Caco-2 (cell line): Measurements from ENCODE around the gene HMGB3. TPM values are rescaled to one million over a fixed set of nuclear protein-coding genes. Genes with fewer than 3 reads are reported as not detected.

ENCODE experiments used
- BruUV-seq: library from RNA; stranded (reverse); fragments of 400-500 nt; replicated peaks from 2 replicates; lab custom pipeline; 2021; lab: Mats Ljungman, UMichigan
- CTCF ChIA-PET: fragments of 300-600 bp; sonication (Branson Sonifier 250); formaldehyde crosslinking; loops from one replicate; lab custom pipeline; 2022; ENCODE audit warnings: antibody characterized with exemption; lab: Charles Lee
- POLR2A ChIA-PET: fragments of 300-600 bp; sonication (Branson Sonifier 250); formaldehyde crosslinking; loops from one replicate; lab custom pipeline; 2022; ENCODE audit warnings: antibody characterized with exemption; lab: Charles Lee
- DNase-seq, 2 experiments: peaks; one replicate each; pipeline versions ENCODE4 v3.0.0 to v3.0.0-alpha.2; 2020 to 2022
- H3K27me3 ChIP-seq: replicated peaks from 2 replicates; pipeline ENCODE4 v1.6.0; 2011; ENCODE audit warnings: low read length; ENCODE audit not compliant: control insufficient read depth, insufficient read depth
- H3K36me3 ChIP-seq: 2 replicates; pipeline ENCODE4 v1.5.1; 2011; ENCODE audit warnings: low read length; ENCODE audit not compliant: control insufficient read depth, insufficient read depth
- H3K4me1 ChIP-seq: fragments of 250-450 bp; sonication (Bioruptor Pico); 2 replicates; pipeline ENCODE4 v1.5.1; 2020; ENCODE audit warnings: mild to moderate bottlenecking
- H3K4me3 ChIP-seq: 2 replicates; pipeline ENCODE4 v1.5.1; 2011; ENCODE audit warnings: low read depth, mild to moderate bottlenecking, control low read depth, low read length
- H3K9me3 ChIP-seq: fragments of 250-450 bp; sonication (Bioruptor Pico); 2 replicates; pipeline ENCODE4 v1.5.1; 2020; ENCODE audit warnings: mild to moderate bottlenecking, moderate library complexity
- H3K27ac Mint-ChIP-seq: one replicate; pipeline ENCODE4 v1.8.0; 2022; ENCODE audit warnings: mixed read lengths; ENCODE audit not compliant: unreplicated experiment
- H3K27me3 Mint-ChIP-seq: one replicate; pipeline ENCODE4 v1.8.0; 2022; ENCODE audit warnings: mixed read lengths; ENCODE audit not compliant: insufficient read depth, unreplicated experiment
- H3K36me3 Mint-ChIP-seq: one replicate; pipeline ENCODE4 v1.8.0; 2022; ENCODE audit warnings: mild to moderate bottlenecking, mixed read lengths; ENCODE audit not compliant: insufficient read depth, unreplicated experiment
- H3K4me1 Mint-ChIP-seq: one replicate; pipeline ENCODE4 v1.8.0; 2022; ENCODE audit warnings: low read depth, mixed read lengths; ENCODE audit not compliant: unreplicated experiment
- H3K4me3 Mint-ChIP-seq: one replicate; pipeline ENCODE4 v1.8.0; 2022; ENCODE audit warnings: mild to moderate bottlenecking, moderate library complexity, mixed read lengths; ENCODE audit not compliant: unreplicated experiment
- H3K9me3 Mint-ChIP-seq: one replicate; pipeline ENCODE4 v1.8.0; 2022; ENCODE audit warnings: mixed read lengths; ENCODE audit not compliant: unreplicated experiment
- intact Hi-C: fragments of 100-400 bp; cut with micrococcal nuclease; formaldehyde crosslinking; loops from one replicate; pipeline ENCODE4 v1.10.0; 2022; ENCODE audit not compliant: unreplicated experiment
- total RNA-seq: library from RNA; stranded (reverse); gene quantifications from 2 replicates; pipeline ENCODE4 v1.2.3, GENCODE V29; 2022
- TF ChIP-seq, protein P1 (sequence below), 2 experiments: fragments of 200-600 bp in 1 of 2; IDR thresholded peaks; 1 replicate in 1 of 2; 2 replicates in 1 of 2; pipeline versions ENCODE4 v1.5.1 to v1.8.0; 2011 to 2022; ENCODE audit warnings: antibody characterized with exemption in 1 of 2, control low read depth in 1 of 2, inconsistent platforms in 1 of 2, low read depth in 1 of 2, low read length in 1 of 2, mild to moderate bottlenecking in 1 of 2, moderate library complexity in 1 of 2; ENCODE audit not compliant: insufficient read depth in 1 of 2, severe bottlenecking in 1 of 2, unreplicated experiment in 1 of 2

The HMGB3 gene
- total RNA-seq, 1 experiment from 2014 or later: 115 TPM

DNA sequence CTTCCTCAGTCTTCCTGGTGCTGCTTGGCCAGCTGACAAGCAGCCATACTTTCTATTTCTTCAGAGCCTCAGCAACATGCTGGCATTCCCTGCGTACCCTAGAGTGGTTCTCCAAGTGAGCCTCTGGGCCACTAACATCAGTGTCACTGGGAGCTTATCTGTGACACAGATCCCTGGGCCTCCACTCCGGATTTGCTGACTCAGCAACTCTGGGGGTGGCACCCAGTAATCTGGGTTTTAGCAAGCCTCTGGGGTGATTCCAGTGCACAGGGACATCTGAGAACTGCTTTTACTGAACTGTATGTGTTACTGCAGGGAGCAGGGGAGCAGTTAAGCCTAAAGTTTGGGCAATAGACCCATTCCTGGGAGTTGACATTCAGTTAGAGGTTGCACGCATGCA, 28.2 kb upstream of the HMGB3 start:
- intact Hi-C loops: no loop called here

DNA sequence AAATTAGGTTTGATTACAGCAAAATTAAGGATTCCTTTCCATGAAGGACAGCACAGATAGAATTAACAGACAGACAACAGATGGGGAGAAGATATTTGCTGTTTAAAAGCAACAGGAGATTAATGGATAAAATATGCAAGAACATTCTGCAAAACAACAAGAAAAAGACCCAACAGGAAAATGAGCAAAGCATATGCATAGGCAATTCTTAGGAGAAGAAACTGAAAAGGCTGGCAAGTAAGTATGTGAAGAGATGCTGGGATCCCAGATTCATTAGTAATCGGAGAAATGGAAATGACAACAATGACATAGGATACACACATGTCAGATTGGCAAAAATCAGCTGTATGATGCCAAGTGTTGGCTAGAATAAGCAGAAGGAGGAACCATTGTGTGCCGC, 27.5 kb upstream of the HMGB3 start:
- H3K4me1 ChIP-seq: no peaks in the 10 kb centered on the region
- no peak overlapping the region for H3K4me3 ChIP-seq
- Mint-ChIP-seq H3K27ac (no peak overlapping the region), H3K4me1 (no peaks in the 10 kb centered on the region), H3K36me3 (no peaks in the 10 kb centered on the region), H3K4me3 (no peak overlapping the region), H3K27me3 (no peaks in the 10 kb centered on the region), H3K9me3 (no peaks in the 10 kb centered on the region)
- H3K9me3 ChIP-seq: no peaks in the 10 kb centered on the region
- intact Hi-C loops: no loop called here
- no peaks in the 10 kb centered on the region for H3K36me3 ChIP-seq
- no TSS peak for BruUV-seq
- ChIA-PET POLR2A (no interaction called here), CTCF (no interaction called here)
- DNase-seq: no peak
- H3K27me3 ChIP-seq: no peaks in the 10 kb centered on the region
- TF ChIP-seq, protein P1, sequence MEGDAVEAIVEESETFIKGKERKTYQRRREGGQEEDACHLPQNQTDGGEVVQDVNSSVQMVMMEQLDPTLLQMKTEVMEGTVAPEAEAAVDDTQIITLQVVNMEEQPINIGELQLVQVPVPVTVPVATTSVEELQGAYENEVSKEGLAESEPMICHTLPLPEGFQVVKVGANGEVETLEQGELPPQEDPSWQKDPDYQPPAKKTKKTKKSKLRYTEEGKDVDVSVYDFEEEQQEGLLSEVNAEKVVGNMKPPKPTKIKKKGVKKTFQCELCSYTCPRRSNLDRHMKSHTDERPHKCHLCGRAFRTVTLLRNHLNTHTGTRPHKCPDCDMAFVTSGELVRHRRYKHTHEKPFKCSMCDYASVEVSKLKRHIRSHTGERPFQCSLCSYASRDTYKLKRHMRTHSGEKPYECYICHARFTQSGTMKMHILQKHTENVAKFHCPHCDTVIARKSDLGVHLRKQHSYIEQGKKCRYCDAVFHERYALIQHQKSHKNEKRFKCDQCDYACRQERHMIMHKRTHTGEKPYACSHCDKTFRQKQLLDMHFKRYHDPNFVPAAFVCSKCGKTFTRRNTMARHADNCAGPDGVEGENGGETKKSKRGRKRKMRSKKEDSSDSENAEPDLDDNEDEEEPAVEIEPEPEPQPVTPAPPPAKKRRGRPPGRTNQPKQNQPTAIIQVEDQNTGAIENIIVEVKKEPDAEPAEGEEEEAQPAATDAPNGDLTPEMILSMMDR (IDR thresholded peaks at IDR 0.05; ENCODE audit: insufficient read depth in 1 of 2, low read depth in 1 of 2, low read length in 1 of 2, severe bottlenecking in 1 of 2, unreplicated experiment in 1 of 2): no peak

More for the DNA sequence above, 28.2 kb upstream of the HMGB3 start:
- no peaks in the 10 kb centered on the region for H3K36me3 Mint-ChIP-seq
- Histone ChIP-seq H3K9me3 (no peaks in the 10 kb centered on the region), H3K36me3 (no peaks in the 10 kb centered on the region), H3K27me3 (no peaks in the 10 kb centered on the region), H3K4me1 (no peaks in the 10 kb centered on the region), H3K4me3 (no peak overlapping the region)
- H3K27me3 Mint-ChIP-seq: no peaks in the 10 kb centered on the region
- H3K4me1 Mint-ChIP-seq: no peaks in the 10 kb centered on the region
- no peak overlapping the region for H3K4me3 Mint-ChIP-seq
- TF ChIP-seq, protein P1 (IDR thresholded peaks at IDR 0.05; ENCODE audit: insufficient read depth in 1 of 2, low read depth in 1 of 2, low read length in 1 of 2, severe bottlenecking in 1 of 2, unreplicated experiment in 1 of 2): no peak
- no peak overlapping the region for H3K27ac Mint-ChIP-seq
- no TSS peak for BruUV-seq
- POLR2A ChIA-PET: no interaction called here
- no peak for DNase-seq
- no peaks in the 10 kb centered on the region for H3K9me3 Mint-ChIP-seq
- CTCF ChIA-PET: interaction anchor here (0.6 kb wide), 1 partner anchor 127 kb away, joined by 3 read pairs; no protein-coding TSS in a partner anchor

DNA sequence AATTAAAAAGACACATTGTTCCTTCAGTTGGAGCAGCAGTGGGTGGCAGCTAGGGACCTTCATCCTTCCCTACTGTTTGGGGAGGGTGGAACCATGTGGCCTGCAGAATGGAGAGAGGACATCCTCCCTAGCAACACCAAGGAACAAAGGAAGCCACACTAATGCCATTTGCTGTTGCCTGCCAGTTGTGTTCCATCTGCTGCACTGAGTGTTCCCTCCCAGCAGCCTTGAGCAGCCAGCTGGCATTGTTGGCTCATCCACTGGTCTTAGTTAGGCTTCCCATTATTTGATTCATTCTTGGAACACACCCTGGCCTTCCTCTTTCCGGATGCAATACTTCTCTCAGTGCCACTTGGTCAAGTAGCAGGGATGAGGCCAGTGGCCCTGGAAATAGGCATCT, 25.0 kb upstream of the HMGB3 start:
- BruUV-seq: no TSS peak

More for the DNA sequence above, 25.0 kb upstream of the HMGB3 start:
- Histone ChIP-seq H3K27me3 (no peaks in the 10 kb centered on the region), H3K9me3 (no peaks in the 10 kb centered on the region), H3K36me3 (no peaks in the 10 kb centered on the region), H3K4me3 (no peak overlapping the region), H3K4me1 (no peaks in the 10 kb centered on the region)
- Mint-ChIP-seq H3K9me3 (no peaks in the 10 kb centered on the region), H3K27me3 (no peaks in the 10 kb centered on the region), H3K4me1 (no peaks in the 10 kb centered on the region), H3K36me3 (no peaks in the 10 kb centered on the region), H3K4me3 (no peak overlapping the region), H3K27ac (no peak overlapping the region)
- no peak for DNase-seq
- TF ChIP-seq, protein P1 (IDR thresholded peaks at IDR 0.05; ENCODE audit: insufficient read depth in 1 of 2, low read depth in 1 of 2, low read length in 1 of 2, severe bottlenecking in 1 of 2, unreplicated experiment in 1 of 2): no peak
- ChIA-PET POLR2A (no interaction called here), CTCF (no interaction called here)
- intact Hi-C loops: no loop called here
